ENCODE results near the gene FLOT1. TPM values are rescaled to one million over a fixed set of nuclear protein-coding genes. Genes with fewer than 3 reads are reported as not detected.

The FLOT1 gene
- total and polyA plus RNA-seq, 2 of the 13 experiments (the other 11 are each of a cell fraction or from before 2014, with no cell fraction given) = 82.3 to 130 TPM

- TF ChIP-seq SMARCC2 (IDR thresholded peaks at IDR 0.05) = no peak
- no peak for TF ChIP-seq BRD4 (CRISPR knock-in tag; IDR thresholded peaks at IDR 0.05)
- no peak for TF ChIP-seq GPBP1L1 (CRISPR knock-in tag; IDR thresholded peaks at IDR 0.05)
- no peak for TF ChIP-seq ZNF343 (CRISPR knock-in tag; IDR thresholded peaks at IDR 0.05)
- TF ChIP-seq ZNF652 (CRISPR knock-in tag; IDR thresholded peaks at IDR 0.05; ENCODE audit: borderline replicate concordance, low read depth) = peak; percentile 18; the same call in 1 of the 2 replicates
- TF ChIP-seq ZNF629 (CRISPR knock-in tag; conservative IDR thresholded peaks at IDR 0.05) = no peak
- no peak for TF ChIP-seq ZFYVE20 (CRISPR knock-in tag; IDR thresholded peaks at IDR 0.05; ENCODE audit: borderline replicate concordance, low read depth)
- TF ChIP-seq ZNF143 (CRISPR knock-in tag; IDR thresholded peaks at IDR 0.05) = no peak
- TF ChIP-seq TEF (CRISPR knock-in tag; IDR thresholded peaks at IDR 0.05) = peak; percentile 93; the same call in 1 of the 2 replicates
- peak; percentile 11; the same call in 1 of the 2 replicates for TF ChIP-seq ZGPAT (CRISPR knock-in tag; IDR thresholded peaks at IDR 0.05)
- TF ChIP-seq ARID4A (CRISPR knock-in tag; IDR thresholded peaks at IDR 0.05; ENCODE audit: borderline replicate concordance) = no peak
- TF ChIP-seq TERF1 (CRISPR knock-in tag; IDR thresholded peaks at IDR 0.05) = no peak
- TF ChIP-seq ZIK1 (CRISPR knock-in tag; IDR thresholded peaks at IDR 0.05; ENCODE audit: borderline replicate concordance, low read depth) = no peak
- TF ChIP-seq CENPT (CRISPR knock-in tag; IDR thresholded peaks at IDR 0.05; ENCODE audit: low read depth) = no peak
- TF ChIP-seq CENPBD1 (CRISPR knock-in tag; IDR thresholded peaks at IDR 0.05; ENCODE audit: borderline replicate concordance, low read depth) = no peak
- peak; percentile 4; the same call in 1 of the 2 replicates for TF ChIP-seq STAG1 (CRISPR knock-in tag; IDR thresholded peaks at IDR 0.05)
- no peak for TF ChIP-seq POLR2AphosphoS2 (IDR thresholded peaks at IDR 0.05; ENCODE audit: low read depth, low read length)
- no peak for TF ChIP-seq ZNF280B (CRISPR knock-in tag; IDR thresholded peaks at IDR 0.05; ENCODE audit: borderline replicate concordance)
Observed at GRCh38 chr6:30782425-30783014, 40.0 kb upstream of the FLOT1 start (continued).
